Measurements from ENCODE around the gene GATA3. TPM values are rescaled to one million over a fixed set of nuclear protein-coding genes. Genes with fewer than 3 reads are reported as not detected.

GATA3 gene
- polyA plus RNA-seq, result not detected in 2 replicates

GRCh38 chr10:8054494-8055407 lies at the start of gene GATA3:
Gene GATA3, plus strand, starts transcription at chr10:8054688. Its CDS starts 968 bp downstream, at chr10:8055656.

Other genes with a start within 250 kb of the GATA3 start
- 5.1 and 6.1 TPM in 2 replicates for gene TAF3, start 236.2 kb upstream of the GATA3 start, polyA plus RNA-seq